HL-60 (cell line): ENCODE data around the gene TMEM184B.

ENCODE experiments used
- DNase-seq, 2 experiments: peaks; one replicate each; pipeline ENCODE4 v3.0.0-alpha.2; 2010 to 2020; ENCODE audit warnings: low read depth in 1 of 2, low spot score in 1 of 2
- H3K27ac ChIP-seq: fragments of 250-450 bp; sonication (Bioruptor Pico); replicated peaks from 2 replicates; pipeline ENCODE4 v1.5.1; 2020; ENCODE audit warnings: mild to moderate bottlenecking, moderate library complexity
- H3K27me3 ChIP-seq: fragments of 250-450 bp; sonication (Bioruptor Pico); 2 replicates; pipeline ENCODE4 v1.5.1; 2021; ENCODE audit warnings: mild to moderate bottlenecking, moderate library complexity; ENCODE audit not compliant: insufficient read depth, poor library complexity, severe bottlenecking
- H3K4me3 ChIP-seq: replicated peaks from 2 replicates; pipeline ENCODE4 v1.5.1; 2011; ENCODE audit warnings: mild to moderate bottlenecking, control low read depth, low read length; ENCODE audit not compliant: insufficient read depth
- CTCF ChIP-seq: IDR thresholded peaks from one replicate; pipeline ENCODE4 v1.5.1; 2011; ENCODE audit warnings: low read length, control low read depth, inconsistent platforms; ENCODE audit not compliant: insufficient read depth
- GABPA ChIP-seq: IDR thresholded peaks from 2 replicates; pipeline ENCODE4 v1.6.1; 2012; ENCODE audit warnings: low read depth
- POLR2AphosphoS5 ChIP-seq: IDR thresholded peaks from 2 replicates; pipeline ENCODE4 v1.6.1; 2012; ENCODE audit warnings: low read depth
- REST ChIP-seq: IDR thresholded peaks from 2 replicates; pipeline ENCODE4 v1.6.1; 2012; ENCODE audit warnings: low read depth; ENCODE audit not compliant: insufficient replicate concordance
- SPI1 ChIP-seq: IDR thresholded peaks from 2 replicates; pipeline ENCODE4 v1.6.1; 2012; ENCODE audit warnings: low read depth, mild to moderate bottlenecking, borderline replicate concordance

The TMEM184B gene

GRCh38 chr22:38284042-38284402 is 11.2 kb upstream of the TMEM184B start:
- H3K27ac ChIP-seq, result no peak overlapping the region

GRCh38 chr22:38282397-38282796 is 9.6 kb upstream of the TMEM184B start:
- DNase-seq, result no peak
- H3K27ac ChIP-seq, result no peak overlapping the region
- no peaks in the 10 kb centered on the region for H3K27me3 ChIP-seq
- TF ChIP-seq REST (no peak), POLR2AphosphoS5 (no peak)
- H3K4me3 ChIP-seq, result no peak overlapping the region

More at GRCh38 chr22:38284042-38284402, 11.2 kb upstream of the TMEM184B start:
- no peaks in the 10 kb centered on the region for H3K27me3 ChIP-seq
- DNase-seq, result no peak
- no peak overlapping the region for H3K4me3 ChIP-seq
- TF ChIP-seq CTCF, result no peak

- Histone ChIP-seq H3K4me3 (no peak overlapping the region), H3K27ac (no peak overlapping the region), H3K27me3 (no peaks in the 10 kb centered on the region)
- TF ChIP-seq CTCF, result no peak
- no peak for TF ChIP-seq SPI1
- no peak for TF ChIP-seq POLR2AphosphoS5
- no peak for TF ChIP-seq GABPA
- TF ChIP-seq REST, result no peak
- no peak for DNase-seq
These were observed 3.4 kb upstream of the TMEM184B start for GRCh38 chr22:38276166-38276565.

- H3K27ac ChIP-seq, result peak overlapping the region; percentile 56
- H3K4me3 ChIP-seq, result peak overlapping the region; percentile 41
- TF ChIP-seq SPI1, result no peak
- TF ChIP-seq POLR2AphosphoS5, result no peak
- no peak for TF ChIP-seq CTCF
- TF ChIP-seq REST, result no peak
- TF ChIP-seq GABPA, result no peak
- no peaks in the 10 kb centered on the region for H3K27me3 ChIP-seq
- DNase-seq, result no peak
These were observed 471 bp upstream of the TMEM184B start for GRCh38 chr22:38273135-38273826.
